Measurements from ENCODE around the gene RCVRN.

Gene RCVRN

DNA sequence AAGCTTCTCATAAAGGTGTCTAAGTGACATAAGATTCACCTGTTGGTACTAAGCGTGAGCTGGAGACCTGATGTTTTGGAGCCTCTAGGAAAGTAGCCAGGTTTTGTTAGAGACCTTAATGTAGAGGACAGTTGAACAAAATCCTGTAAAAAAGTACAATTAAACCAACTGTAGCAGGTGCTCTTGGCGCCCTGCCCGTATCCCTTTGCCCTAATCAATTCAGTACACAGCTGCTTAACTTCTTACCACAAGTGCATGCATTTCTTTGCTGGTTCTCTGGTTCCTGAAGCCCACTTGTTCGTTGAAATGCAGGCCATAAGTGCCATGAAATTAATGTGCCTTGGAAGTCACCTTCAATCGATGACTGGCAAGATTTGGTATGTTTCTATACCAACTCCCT lies 54.9 kb downstream of the RCVRN start:
- DNase-seq (ENCODE audit: low spot score) = no peak
